IPS-NIHi7 (cell line): ENCODE measurements around the gene PIP5K1C.
A peak's percentile ranks its signal among the peaks of the same experiment; 100 is the strongest.
"Not testable (repeated sequence)": the region's sequence is repeated elsewhere in the genome, so short reads cannot be mapped to it uniquely, and the experiment has no call there.

ENCODE experiments used
- DNase-seq: peaks from one replicate; pipeline ENCODE4 v3.0.0; 2012; ENCODE audit warnings: mixed read lengths; ENCODE audit errors: extremely low spot score

The PIP5K1C gene

DNA sequence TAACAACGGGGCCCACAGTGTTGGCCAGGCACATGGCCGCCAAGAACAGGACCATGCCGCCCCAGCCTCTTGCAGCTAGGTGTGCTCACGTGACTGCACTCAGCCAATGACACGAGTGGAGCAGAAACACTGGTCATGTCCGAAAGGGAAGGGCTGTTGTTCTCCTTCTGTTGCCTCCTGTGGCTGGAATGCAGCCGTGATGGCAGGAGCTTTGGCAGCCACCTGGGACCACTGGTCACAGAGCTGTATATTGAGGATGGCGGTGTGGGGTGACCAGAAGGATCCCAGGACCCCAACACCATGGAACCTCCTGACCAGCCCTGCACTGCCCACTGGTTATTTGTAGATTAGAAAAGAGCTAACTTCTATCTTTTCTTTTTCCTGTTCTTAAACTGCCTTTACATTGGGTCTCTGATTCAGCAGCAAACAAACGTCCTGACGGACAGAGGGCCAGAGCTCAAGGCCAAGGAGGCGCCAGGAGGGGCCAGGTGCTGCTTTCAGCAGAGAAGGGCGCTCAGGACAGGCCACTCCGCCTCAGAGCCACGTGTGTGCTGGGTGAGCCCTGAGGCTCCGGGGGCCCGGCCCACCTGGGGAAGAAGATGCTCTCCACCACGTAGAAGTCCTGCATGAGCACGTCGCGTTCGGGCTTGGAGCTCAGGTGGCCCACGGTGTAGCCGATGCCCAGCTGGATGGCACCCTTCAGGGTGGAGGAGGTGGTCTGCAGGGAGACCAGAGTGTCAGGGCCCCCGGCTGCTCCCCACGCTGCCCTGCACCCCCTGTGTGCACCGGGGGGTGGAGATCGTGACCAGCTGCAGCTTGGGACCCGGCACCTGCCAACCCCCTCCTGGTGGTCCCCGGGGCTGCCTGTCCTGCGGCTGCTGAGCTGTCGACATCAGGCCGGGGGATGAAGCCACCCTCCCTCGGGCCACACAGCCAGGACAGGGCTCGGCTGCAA, 38.7 kb downstream of the PIP5K1C start:
- DNase-seq, result no peak

GRCh38 chr19:3660493-3661219, 39.6 kb downstream of the PIP5K1C start:
- DNase-seq, result no peak

GRCh38 chr19:3659746-3660112, 40.5 kb downstream of the PIP5K1C start:
- DNase-seq, result no peak

DNA sequence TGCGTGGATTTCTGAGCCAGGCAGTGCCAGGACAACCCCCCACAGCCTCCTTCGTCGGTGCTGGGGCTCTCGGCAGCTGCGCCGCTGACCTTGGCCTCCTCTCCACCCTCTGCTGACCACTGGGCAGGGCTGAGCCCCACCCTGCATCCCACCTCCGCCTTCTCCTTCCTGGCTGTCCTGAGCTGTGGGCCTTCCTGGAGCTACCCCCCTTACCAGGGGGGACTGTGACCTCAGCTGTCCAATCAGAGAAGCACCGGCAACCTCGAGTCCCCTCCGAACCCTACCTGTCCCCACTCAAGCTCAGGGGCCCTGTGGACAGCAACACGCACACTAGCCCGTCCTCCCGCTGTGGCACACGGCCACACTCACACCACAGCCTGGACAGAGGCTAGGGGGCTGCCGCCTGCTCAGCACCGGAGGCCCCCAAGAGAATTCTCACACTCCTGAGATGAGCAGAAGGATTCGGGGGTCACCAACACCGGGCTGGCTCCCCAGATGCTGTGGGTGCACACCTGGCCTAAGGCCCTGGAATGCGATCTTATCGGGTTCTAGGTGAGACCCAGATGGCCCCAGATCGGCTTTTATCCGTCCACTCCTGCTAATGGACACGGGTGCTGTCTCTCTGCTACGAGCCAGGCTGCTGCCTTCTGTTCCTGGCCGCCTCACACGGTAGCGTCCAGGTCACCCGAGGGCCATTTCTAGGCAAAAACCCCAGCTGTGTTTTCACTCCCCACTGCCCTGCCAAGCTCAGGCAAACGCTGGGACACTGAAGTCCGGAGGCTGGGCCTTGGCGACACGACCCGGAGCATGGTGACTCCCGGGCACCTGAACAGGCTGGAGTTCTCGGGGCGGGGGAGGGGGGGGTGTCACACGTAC, 41.2 kb downstream of the PIP5K1C start:
- DNase-seq, result no peak

DNA sequence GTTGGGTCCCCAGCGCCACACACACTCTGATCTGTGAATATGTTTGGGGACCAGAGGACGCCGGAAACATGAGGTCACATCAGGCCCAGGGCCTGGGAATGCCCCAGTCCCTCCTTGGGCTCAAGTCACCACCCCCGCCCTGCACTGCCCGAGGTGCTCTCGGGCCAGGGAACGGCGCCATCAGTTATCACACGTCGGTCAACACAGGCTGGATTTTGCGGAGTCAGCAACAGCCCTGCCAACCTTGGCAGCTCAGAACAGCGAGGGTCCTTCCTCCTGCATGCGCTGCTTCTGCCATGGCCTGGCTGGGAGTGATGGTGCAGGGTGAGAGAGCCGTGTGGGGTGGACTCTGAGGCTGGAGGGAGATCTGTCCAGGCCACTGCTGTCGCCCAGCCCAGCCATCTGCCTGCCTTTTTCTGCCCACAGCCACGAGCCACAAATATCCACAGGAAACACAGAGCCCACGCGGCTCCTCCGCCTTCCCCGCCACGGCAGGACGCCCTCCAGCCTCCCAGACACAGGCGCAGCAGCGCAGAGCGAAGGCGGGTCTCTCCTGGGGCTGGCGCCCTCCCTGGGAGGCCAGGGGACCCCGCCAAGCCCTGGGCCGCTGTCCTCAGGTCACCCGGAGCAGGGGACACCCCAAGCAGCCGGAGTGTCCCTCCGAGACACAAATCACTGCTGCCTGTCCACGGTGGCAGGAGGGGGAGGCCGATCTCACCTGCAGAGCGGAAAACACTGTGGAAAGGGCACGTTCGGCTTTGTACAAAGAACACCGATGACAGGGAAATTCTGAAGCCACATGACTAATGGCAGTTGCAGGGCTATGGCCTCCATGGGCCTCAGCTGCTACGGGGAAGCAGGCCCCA, 42.0 kb downstream of the PIP5K1C start:
- DNase-seq, result no peak

DNA sequence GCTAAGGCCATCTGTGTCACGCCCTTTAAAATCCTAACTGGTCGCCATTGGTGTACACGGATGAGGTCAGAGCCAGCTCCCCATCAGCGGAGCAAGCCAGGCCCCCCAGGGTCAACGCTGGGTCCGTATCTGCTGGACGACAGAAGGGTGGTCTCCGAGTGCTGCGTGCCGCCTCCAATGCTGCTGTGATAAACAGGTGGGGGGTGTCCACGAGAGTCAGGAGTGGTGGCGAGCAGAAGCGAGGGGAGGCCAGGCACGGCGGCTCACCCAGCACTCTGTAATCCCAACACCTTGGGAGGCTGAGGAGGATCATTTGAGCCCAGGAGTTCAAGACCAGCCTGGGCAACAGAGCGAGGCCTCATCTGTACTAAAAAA, 42.9 kb downstream of the PIP5K1C start:
- DNase-seq, result no peak

- DNase-seq, result no peak
Measured at GRCh38 chr19:3656747-3657394, 43.4 kb downstream of the PIP5K1C start.

- no peak for DNase-seq
Measured at GRCh38 chr19:3656073-3656746, 44.1 kb downstream of the PIP5K1C start.

GRCh38 chr19:3655402-3656072, 44.7 kb downstream of the PIP5K1C start:
- DNase-seq, result no peak

DNA sequence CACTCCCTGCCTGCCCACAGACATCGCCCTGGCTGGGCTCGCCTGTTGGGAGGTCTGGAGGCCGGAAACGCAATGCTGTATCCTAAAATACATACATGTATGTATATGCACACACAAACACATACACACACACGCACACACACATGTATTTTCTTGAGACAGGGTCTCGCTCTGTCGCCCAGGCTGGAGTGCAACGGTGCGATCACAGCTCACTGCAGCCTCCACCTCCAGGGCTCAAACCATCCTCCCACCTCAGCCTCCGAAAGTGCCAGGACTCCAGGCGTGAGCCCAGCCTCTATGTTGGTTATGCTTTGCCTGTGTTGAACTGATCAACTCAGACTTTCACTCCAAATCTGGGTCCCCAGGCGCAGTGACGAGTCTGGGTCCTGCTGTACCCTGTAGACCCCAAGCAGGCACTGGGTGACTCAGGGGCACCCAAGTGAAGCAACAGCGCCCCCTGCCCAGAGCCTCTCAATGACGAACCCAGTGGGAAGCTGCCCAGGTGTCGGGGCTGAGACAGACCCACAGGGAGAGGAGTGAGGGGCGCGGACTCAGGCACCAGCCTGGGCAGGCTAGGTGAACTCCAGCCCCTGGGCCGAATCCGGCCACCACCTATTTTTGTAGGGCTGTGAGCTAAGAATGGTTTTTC, 46.3 kb downstream of the PIP5K1C start:
- DNase-seq, result peak; percentile 62

GRCh38 chr19:3653081-3653795, 47.0 kb downstream of the PIP5K1C start:
- no peak for DNase-seq

- DNase-seq, result no peak
Measured at GRCh38 chr19:3652422-3652821, 47.8 kb downstream of the PIP5K1C start.

DNA sequence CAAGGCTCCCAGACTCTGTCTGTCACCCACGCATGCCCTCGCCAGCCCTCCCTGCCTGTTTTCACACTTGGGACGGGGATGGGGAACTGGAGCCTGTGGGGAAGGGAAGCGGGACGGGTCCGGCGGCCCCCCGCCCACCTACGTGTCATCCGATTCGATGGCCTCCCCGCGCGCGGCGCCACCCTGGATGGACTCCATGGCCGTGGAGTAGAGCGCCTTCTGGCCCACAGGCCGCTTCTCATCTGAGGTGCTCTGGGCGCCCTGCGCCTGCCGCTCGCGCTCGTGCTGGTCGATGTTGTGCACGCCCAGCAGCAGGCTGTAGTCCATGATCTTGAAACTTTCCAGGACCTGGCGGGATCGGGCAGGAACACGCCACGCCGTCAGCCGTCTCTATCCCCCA, 48.6 kb downstream of the PIP5K1C start:
- no peak for DNase-seq

GRCh38 chr19:3649888-3650287, 50.4 kb downstream of the PIP5K1C start:
- no peak for DNase-seq

GRCh38 chr19:3648037-3648905, 52.0 kb downstream of the PIP5K1C start:
- DNase-seq, result no peak

DNA sequence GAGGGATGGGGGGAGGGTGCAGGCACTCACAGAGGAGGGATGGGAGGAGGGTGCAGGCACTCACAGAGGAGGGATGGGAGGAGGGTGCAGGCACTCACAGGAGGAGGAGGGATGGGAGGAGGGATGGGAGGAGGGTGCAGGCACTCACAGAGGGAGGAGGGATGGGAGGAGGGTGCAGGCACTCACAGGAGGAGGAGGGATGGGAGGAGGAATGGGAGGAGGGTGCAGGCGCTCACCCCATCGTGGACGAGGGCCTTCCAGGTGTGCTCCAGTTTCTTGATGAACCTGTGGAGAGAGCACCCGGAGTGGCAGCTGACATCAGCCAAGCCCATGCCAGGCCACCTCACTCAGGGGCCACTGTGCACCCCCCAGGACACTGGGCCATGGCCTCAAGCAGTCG, 53.2 kb downstream of the PIP5K1C start:
- not testable (repeated sequence) for DNase-seq
